ENCODE measurements around the gene FGF7.

GRCh38 chr15:49427372-49427771 lies 4.3 kb downstream of the FGF7 start:
- TF ChIP-seq POLR2A (IDR thresholded peaks at IDR 0.05; ENCODE audit: low read depth, low read length) (no peak), PAX5 (IDR thresholded peaks at IDR 0.05; ENCODE audit: insufficient read depth, low read length, severe bottlenecking) (no peak), POLR2AphosphoS5 (IDR thresholded peaks at IDR 0.05; ENCODE audit: low read depth, low read length) (no peak), TAF1 (IDR thresholded peaks at IDR 0.05; ENCODE audit: low read depth, low read length) (no peak), SPI1 (IDR thresholded peaks at IDR 0.05; ENCODE audit: low read depth, low read length) (no peak)

Data from GM12891 (cell line).